Measurements from ENCODE around the gene ZHX3.

The ZHX3 gene

GRCh38 chr20:41168281-41169161 lies 149.0 kb downstream of the ZHX3 start:
- no peak for DNase-seq

- no peak for DNase-seq
Observed at GRCh38 chr20:41167481-41168253, 149.9 kb downstream of the ZHX3 start.

- no peak for DNase-seq
Observed at GRCh38 chr20:41167118-41167470, 150.4 kb downstream of the ZHX3 start.

GRCh38 chr20:41166201-41167117 lies 151.1 kb downstream of the ZHX3 start:
- DNase-seq = no peak

- no peak for DNase-seq
Observed at GRCh38 chr20:41165001-41165882, 152.3 kb downstream of the ZHX3 start.

- DNase-seq = no peak
Observed at GRCh38 chr20:41163821-41164220, 153.7 kb downstream of the ZHX3 start.

- DNase-seq = no peak
Observed at GRCh38 chr20:41162396-41162795, 155.1 kb downstream of the ZHX3 start.

- DNase-seq = no peak
Observed at GRCh38 chr20:41161886-41162285, 155.6 kb downstream of the ZHX3 start.

- DNase-seq = no peak
Observed at GRCh38 chr20:41160686-41161085, 156.8 kb downstream of the ZHX3 start.

- no peak for DNase-seq
Observed at GRCh38 chr20:41159547-41159946, 158.0 kb downstream of the ZHX3 start.

- no peak for DNase-seq
Observed at GRCh38 chr20:41158082-41158625, 159.4 kb downstream of the ZHX3 start.

- no peak for DNase-seq
Observed at GRCh38 chr20:41155261-41155660, 162.3 kb downstream of the ZHX3 start.

GRCh38 chr20:41154436-41155176 lies 162.9 kb downstream of the ZHX3 start:
- no peak for DNase-seq

GRCh38 chr20:41152108-41152757 lies 165.3 kb downstream of the ZHX3 start:
- no peak for DNase-seq

- DNase-seq = no peak
Observed at GRCh38 chr20:41151134-41151869, 166.2 kb downstream of the ZHX3 start.

- DNase-seq = no peak
Observed at GRCh38 chr20:41150664-41151063, 166.9 kb downstream of the ZHX3 start.

GRCh38 chr20:41148942-41149341 lies 168.6 kb downstream of the ZHX3 start:
- DNase-seq = no peak

GRCh38 chr20:41147767-41148191 lies 169.8 kb downstream of the ZHX3 start:
- no peak for DNase-seq

- no peak for DNase-seq
Observed at GRCh38 chr20:41145821-41146620, 171.5 kb downstream of the ZHX3 start.
